ENCODE measurements around the gene PRF1. TPM values are rescaled to one million over a fixed set of nuclear protein-coding genes. Genes with fewer than 3 reads are reported as not detected.

PRF1 gene
- total RNA-seq, 3 donors from 2014 or later (not counting 1 experiment from before 2014, with no cell fraction given), result 1,641 to 2,133 (median 1,982) TPM

DNA sequence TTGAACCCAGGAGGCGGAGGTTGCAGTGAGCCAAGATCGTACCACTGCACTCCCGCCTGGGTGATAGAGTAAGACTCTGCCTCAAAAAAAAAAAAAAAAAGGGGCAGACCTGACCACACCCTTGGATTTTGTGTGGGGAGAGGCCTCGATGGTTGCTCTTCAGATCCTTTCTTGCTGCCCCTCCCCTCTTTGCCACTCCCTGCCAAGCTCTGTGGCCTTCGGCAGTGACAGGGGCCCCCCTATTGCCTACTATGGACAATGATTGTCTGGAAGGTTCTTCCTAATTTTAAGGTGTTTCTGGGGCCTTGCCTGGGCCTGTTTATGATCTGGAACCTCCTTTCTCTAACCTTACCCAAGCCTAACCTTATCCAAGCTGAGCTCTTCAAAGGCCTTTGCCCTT, 795 bp downstream of the PRF1 start:
- intact Hi-C loops (cut with micrococcal nuclease), result loop anchor here (1.0 to 5.0 kb wide), 4 partner anchors 9 to 44 kb away; no protein-coding TSS in a partner anchor
- DNase-seq (peak in 1 of 2 donors; percentile 41), ATAC-seq (no peak)
- peak overlapping the region; percentile 95 to 97 for H3K27ac Mint-ChIP-seq
- H3K4me1 Mint-ChIP-seq, result peaks cover 67 to 86% of the 10 kb centered on the region in 2 donors
- peak overlapping the region; percentile 100 for H3K4me3 Mint-ChIP-seq
- peaks cover 47% of the 10 kb centered on the region for H3K36me3 ChIP-seq (ENCODE audit: control insufficient read depth, insufficient read depth, low read length)
- peak overlapping the region; percentile 93 for H3K27ac ChIP-seq (ENCODE audit: low read length)
- H3K9me3 ChIP-seq (ENCODE audit: control insufficient read depth, insufficient read depth, low read length), result no peaks in the 10 kb centered on the region
- H3K27me3 Mint-ChIP-seq (ENCODE audit: low read depth in 2 of 2), result no peaks in the 10 kb centered on the region
- peak overlapping the region; percentile 88 for H3K4me3 ChIP-seq (ENCODE audit: low read length)
- TF ChIP-seq, protein P1, sequence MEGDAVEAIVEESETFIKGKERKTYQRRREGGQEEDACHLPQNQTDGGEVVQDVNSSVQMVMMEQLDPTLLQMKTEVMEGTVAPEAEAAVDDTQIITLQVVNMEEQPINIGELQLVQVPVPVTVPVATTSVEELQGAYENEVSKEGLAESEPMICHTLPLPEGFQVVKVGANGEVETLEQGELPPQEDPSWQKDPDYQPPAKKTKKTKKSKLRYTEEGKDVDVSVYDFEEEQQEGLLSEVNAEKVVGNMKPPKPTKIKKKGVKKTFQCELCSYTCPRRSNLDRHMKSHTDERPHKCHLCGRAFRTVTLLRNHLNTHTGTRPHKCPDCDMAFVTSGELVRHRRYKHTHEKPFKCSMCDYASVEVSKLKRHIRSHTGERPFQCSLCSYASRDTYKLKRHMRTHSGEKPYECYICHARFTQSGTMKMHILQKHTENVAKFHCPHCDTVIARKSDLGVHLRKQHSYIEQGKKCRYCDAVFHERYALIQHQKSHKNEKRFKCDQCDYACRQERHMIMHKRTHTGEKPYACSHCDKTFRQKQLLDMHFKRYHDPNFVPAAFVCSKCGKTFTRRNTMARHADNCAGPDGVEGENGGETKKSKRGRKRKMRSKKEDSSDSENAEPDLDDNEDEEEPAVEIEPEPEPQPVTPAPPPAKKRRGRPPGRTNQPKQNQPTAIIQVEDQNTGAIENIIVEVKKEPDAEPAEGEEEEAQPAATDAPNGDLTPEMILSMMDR (IDR thresholded peaks at IDR 0.05), result no peak
- H3K4me1 ChIP-seq (ENCODE audit: control insufficient read depth, insufficient read depth, low read length), result peaks cover 71% of the 10 kb centered on the region
- no peaks in the 10 kb centered on the region for H3K27me3 ChIP-seq (ENCODE audit: control insufficient read depth, insufficient read depth, low read length)
- H3K36me3 Mint-ChIP-seq, result peaks cover 21% of the 10 kb centered on the region
- WGBS (ENCODE audit: insufficient coverage), result no CpG with 5 or more reads among the region's 5 CpGs
- no peaks in the 10 kb centered on the region for H3K9me3 Mint-ChIP-seq

DNA sequence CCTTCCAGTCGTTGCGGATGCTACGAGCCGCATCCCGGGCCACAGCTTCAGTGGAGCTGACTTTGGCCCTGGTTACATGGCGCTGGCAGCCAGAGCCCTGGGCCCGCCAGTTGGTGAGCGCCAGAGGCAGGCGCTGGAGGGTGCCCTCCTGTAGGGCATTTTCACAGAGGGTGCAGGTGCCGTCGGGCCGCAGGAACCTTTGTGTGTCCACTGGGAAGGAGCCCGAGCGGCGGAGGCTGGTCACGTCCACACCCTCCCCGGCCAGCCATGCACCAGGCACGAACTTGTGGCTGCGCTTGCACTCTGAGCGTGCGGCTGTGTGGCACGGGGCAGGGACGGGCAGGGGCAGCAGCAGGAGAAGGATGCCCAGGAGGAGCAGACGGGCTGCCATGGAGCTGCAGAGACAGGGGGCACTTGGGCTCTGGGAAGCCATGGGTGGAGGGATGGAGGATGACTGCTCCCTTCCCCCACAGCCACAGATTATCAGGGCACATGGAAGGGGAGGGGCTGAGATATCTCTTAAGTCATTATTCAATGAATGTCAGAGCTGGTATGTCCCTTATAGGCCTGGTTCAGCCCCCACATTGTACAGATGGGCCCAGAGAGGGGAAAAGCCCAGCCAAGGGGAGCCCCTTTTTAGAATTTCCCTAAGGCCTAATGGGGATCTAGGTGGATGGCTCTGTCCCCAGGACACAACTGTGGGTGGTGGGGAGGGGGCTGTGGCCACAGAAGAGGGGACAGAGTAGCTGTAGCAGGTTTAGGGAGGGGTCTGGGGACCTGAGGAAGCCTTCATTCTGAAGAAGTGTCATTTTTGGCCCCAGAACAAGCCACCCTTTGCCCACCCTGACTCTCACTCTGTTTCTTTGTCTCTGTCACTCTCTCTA, 1.8 kb downstream of the PRF1 start:
- ATAC-seq (peak in 1 of 3 donors; percentile 8), DNase-seq (no peak)
- H3K4me1 Mint-ChIP-seq, result peaks cover 71 to 89% of the 10 kb centered on the region in 2 donors
- no peaks in the 10 kb centered on the region for H3K27me3 ChIP-seq (ENCODE audit: control insufficient read depth, insufficient read depth, low read length)
- TF ChIP-seq, protein P1 (IDR thresholded peaks at IDR 0.05), result no peak
- H3K27me3 Mint-ChIP-seq (ENCODE audit: low read depth in 2 of 2), result no peaks in the 10 kb centered on the region
- H3K4me3 Mint-ChIP-seq, result peak overlapping the region; percentile 100
- intact Hi-C loops (cut with micrococcal nuclease), result loop anchor here (5.0 kb wide), 1 partner anchor 43 kb away; no protein-coding TSS in a partner anchor
- H3K36me3 Mint-ChIP-seq, result peaks cover 24% of the 10 kb centered on the region
- H3K4me3 ChIP-seq (ENCODE audit: low read length), result peak overlapping the region; percentile 88
- H3K4me1 ChIP-seq (ENCODE audit: control insufficient read depth, insufficient read depth, low read length), result peaks cover 76% of the 10 kb centered on the region
- WGBS (ENCODE audit: insufficient coverage), result 46% methylated on average over 24 of the region's 24 CpGs
- peaks cover 56% of the 10 kb centered on the region for H3K36me3 ChIP-seq (ENCODE audit: control insufficient read depth, insufficient read depth, low read length)
- H3K27ac ChIP-seq (ENCODE audit: low read length), result peak overlapping the region; percentile 65
- no peaks in the 10 kb centered on the region for H3K9me3 ChIP-seq (ENCODE audit: control insufficient read depth, insufficient read depth, low read length)
- H3K27ac Mint-ChIP-seq, result peak overlapping the region; percentile 95 to 97
- no peaks in the 10 kb centered on the region for H3K9me3 Mint-ChIP-seq

DNA sequence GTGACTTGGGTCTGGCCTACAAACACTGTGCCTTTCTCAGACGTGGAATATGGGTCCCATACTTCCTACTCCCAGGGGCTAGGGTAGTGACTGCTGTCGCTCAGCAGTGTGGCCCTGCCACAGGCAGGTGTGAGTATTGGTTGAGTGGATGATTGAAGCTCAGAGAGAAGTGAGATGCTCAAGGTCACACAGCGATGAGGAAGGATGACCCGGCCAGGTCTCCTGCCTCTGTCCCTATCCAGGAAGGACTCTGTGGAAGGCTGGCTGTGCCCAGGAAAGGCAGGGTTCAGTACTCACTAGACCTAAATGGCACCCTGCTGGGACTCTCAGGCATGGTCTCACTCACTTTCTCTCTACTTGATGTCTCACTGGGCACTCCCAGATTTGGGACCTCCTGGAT, 2.8 kb downstream of the PRF1 start:
- Histone ChIP-seq H3K27ac (ENCODE audit: low read length) (no peak overlapping the region), H3K9me3 (ENCODE audit: control insufficient read depth, insufficient read depth, low read length) (no peaks in the 10 kb centered on the region), H3K36me3 (ENCODE audit: control insufficient read depth, insufficient read depth, low read length) (peaks cover 59% of the 10 kb centered on the region), H3K4me3 (ENCODE audit: low read length) (peak overlapping the region; percentile 88), H3K4me1 (ENCODE audit: control insufficient read depth, insufficient read depth, low read length) (peaks cover 83% of the 10 kb centered on the region), H3K27me3 (ENCODE audit: control insufficient read depth, insufficient read depth, low read length) (no peaks in the 10 kb centered on the region)
- peaks cover 71 to 89% of the 10 kb centered on the region in 2 donors for H3K4me1 Mint-ChIP-seq
- DNase-seq (no peak), ATAC-seq (no peak)
- TF ChIP-seq, protein P1 (IDR thresholded peaks at IDR 0.05), result no peak
- WGBS (ENCODE audit: insufficient coverage), result 42% methylated on average over 4 of the region's 4 CpGs
- intact Hi-C loops (cut with micrococcal nuclease), result loop anchor here (5.0 kb wide), 1 partner anchor 42 kb away; no protein-coding TSS in a partner anchor
- H3K27me3 Mint-ChIP-seq (ENCODE audit: low read depth in 2 of 2), result no peaks in the 10 kb centered on the region
- peaks cover 24% of the 10 kb centered on the region for H3K36me3 Mint-ChIP-seq
- peak overlapping the region; percentile 100 for H3K4me3 Mint-ChIP-seq
- H3K27ac Mint-ChIP-seq, result peak overlapping the region; percentile 95 to 97
- H3K9me3 Mint-ChIP-seq, result no peaks in the 10 kb centered on the region

All from natural killer cell (primary cell).